GM12865 (cell line): Measurements from ENCODE around the gene NDC80.

ENCODE experiments used
- DNase-seq: peaks from one replicate; pipeline ENCODE4 v3.0.0; 2010; ENCODE audit warnings: low read depth
- H3K4me3 ChIP-seq: 2 replicates; pipeline ENCODE4 v1.5.1; 2011; ENCODE audit warnings: mild to moderate bottlenecking, low read depth, low read length, control low read depth
- CTCF ChIP-seq: IDR thresholded peaks from 2 replicates; pipeline ENCODE4 v1.5.1; 2011; ENCODE audit warnings: low read length, control low read depth, low read depth, inconsistent platforms; ENCODE audit not compliant: insufficient read depth; ENCODE audit errors: missing control alignments

NDC80 gene

DNA sequence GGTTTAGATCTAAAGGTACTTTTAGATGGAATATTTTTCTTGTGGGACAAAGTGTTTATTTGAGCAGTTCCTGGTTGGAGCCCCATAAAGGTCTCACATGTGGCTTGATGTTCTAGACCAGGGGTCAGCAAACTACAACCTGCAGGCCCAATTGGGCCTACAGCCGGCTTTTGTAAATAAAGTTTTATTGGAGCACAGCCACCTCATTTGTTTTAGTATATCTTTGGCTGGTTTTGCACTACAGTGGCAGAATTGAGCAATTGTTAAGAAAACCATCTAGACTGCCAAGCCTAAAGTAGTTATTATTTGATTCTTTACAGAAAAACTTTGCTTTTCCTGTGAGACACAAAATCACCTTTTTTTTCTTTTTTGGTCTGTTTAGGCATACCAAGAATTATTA is 41.6 kb downstream of the NDC80 start:
- no peak for DNase-seq
- no peak for TF ChIP-seq CTCF
- no peak overlapping the region for H3K4me3 ChIP-seq

DNA sequence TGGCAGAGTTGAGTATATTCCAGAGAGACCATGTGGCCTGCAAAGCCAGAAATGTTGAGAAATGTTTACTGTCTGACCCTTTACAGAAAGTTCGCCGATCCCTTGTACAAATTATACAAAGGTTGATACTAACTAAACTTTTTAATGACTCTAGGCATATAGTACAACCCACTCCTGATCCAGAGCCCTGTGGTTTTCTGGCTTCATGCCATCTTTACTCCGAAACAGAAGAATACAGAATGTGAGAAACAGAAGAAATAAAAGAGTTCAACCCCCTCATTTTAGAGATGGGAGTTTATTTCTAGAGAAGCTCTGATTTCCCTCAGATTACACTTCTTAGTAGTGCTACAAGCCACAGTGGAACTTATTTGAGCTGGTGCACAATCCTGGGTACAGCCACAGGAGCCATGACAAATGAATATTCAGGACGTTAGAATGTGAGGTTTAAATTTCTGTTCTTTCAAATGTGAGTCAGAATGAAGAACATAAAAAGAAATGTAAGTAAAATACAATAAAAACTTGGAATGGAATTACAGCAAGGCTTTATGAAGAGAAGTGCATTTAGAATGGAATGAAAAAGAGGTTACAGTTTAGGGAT is 46.1 kb downstream of the NDC80 start:
- no peak for DNase-seq
- H3K4me3 ChIP-seq, result no peak overlapping the region
- TF ChIP-seq CTCF, result no peak

GRCh38 chr18:2618009-2618408 is 46.7 kb downstream of the NDC80 start:
- H3K4me3 ChIP-seq, result no peak overlapping the region
- DNase-seq, result no peak
- TF ChIP-seq CTCF, result no peak

DNA sequence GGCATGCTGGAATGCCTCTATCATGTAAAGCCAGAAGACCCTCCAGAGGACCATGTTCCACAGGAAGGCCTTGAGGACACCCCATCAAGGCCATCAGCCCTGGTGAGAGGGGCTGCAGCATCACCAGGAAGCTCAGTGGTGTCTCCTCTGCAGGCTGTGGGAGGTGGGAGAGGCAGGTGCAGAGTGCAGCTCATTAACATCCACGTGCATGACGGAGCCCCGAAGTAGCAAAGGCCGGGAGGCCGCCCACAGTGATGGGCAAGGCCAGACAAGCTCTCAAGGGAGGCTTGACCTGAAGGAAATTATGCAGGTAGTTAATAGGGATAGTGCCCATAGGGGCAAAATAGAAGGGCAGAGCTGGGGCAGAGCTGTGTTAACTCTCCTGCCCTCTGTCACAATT is 53.9 kb downstream of the NDC80 start:
- no peak for DNase-seq
- no peak overlapping the region for H3K4me3 ChIP-seq
- TF ChIP-seq CTCF, result no peak

DNA sequence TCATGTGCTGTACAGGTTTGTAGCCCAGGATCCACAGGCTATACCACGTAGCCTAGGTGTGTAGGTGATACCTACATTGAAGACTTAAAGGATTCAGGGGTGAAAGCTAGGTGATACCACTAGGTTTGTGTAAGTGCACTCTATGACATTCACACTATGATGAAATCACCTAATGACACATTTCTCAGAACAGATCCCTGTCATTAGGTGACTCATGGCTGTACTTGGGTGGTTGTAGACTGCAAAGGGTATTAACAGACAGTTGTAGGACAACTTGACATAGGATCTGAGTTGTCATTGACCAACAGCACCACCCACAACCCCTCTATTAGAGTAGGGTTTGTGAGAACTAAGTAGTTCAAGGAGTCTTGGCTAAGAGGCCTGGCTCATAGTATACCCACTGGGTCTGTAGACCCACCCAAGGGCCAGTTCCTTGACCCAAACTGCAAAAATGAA is 56.5 kb downstream of the NDC80 start:
- H3K4me3 ChIP-seq, result no peak overlapping the region
- no peak for DNase-seq
- TF ChIP-seq CTCF, result no peak

DNA sequence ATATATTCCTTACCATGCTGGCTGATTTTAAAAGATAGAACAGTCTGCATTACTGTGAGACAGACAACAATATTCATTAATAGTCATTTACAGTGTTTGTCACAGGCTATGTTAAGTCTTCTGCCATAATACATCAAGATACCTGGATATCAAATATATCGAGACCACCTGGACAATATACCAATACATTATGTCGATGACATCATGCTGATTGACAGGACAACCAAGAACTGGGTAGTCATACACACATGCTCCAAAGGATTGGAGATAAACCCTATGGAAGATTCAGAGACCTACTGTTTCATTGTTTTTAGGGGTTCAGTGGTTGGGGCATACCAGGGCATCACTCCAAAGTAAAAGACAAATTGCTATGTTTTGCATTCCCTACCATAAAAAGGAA is 57.6 kb downstream of the NDC80 start:
- no peak for DNase-seq
- H3K4me3 ChIP-seq, result no peak overlapping the region
- no peak for TF ChIP-seq CTCF

GRCh38 chr18:2635586-2635985 is 64.2 kb downstream of the NDC80 start:
- DNase-seq, result no peak
- H3K4me3 ChIP-seq, result no peak overlapping the region
- TF ChIP-seq CTCF, result no peak
